GM12874 (cell line): ENCODE data around the gene SLC14A1.

Experiments
- TF ChIP-seq, protein P1 (sequence below): IDR thresholded peaks from 2 replicates; pipeline ENCODE4 v1.5.1; 2011; ENCODE audit warnings: low read depth, mild to moderate bottlenecking, control low read depth, low read length, moderate library complexity; ENCODE audit not compliant: insufficient read depth

Gene SLC14A1

DNA sequence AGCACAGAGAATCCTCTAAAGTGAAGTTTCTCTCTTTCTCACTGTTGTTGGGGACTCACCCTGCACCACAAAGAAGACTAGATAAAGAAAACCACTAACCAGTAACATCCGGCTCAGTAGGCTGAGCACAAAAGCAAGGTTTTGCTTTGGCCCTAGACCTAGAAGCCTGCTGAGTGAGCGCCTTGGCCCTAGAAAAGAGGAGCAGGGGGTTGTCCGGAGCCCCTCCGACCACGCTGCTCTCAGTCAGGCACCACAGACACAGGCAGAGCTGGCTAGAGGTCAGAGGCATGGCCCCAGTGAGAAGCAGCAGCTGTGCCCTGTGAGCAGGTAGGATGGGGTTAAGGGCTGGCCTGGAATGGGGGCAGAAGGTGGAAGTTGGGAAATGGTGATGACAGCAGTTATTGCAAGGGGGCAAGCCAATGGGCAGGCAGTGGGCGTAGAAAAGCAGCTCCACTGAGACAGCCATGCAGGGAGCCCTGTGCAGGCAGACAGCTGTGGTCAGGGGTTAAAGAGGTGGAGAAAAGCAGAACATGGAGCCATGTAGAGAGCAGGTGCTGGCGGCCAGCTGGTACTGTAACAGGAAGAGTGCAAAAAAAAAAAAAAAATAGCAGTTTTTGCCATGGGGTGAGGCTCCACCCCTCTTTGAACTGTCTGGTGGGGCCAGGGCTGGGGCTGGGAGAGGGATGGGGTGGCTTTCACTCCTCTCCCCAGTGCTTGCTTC, 36.9 kb upstream of the SLC14A1 start:
- TF ChIP-seq, protein P1, sequence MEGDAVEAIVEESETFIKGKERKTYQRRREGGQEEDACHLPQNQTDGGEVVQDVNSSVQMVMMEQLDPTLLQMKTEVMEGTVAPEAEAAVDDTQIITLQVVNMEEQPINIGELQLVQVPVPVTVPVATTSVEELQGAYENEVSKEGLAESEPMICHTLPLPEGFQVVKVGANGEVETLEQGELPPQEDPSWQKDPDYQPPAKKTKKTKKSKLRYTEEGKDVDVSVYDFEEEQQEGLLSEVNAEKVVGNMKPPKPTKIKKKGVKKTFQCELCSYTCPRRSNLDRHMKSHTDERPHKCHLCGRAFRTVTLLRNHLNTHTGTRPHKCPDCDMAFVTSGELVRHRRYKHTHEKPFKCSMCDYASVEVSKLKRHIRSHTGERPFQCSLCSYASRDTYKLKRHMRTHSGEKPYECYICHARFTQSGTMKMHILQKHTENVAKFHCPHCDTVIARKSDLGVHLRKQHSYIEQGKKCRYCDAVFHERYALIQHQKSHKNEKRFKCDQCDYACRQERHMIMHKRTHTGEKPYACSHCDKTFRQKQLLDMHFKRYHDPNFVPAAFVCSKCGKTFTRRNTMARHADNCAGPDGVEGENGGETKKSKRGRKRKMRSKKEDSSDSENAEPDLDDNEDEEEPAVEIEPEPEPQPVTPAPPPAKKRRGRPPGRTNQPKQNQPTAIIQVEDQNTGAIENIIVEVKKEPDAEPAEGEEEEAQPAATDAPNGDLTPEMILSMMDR: no peak

DNA sequence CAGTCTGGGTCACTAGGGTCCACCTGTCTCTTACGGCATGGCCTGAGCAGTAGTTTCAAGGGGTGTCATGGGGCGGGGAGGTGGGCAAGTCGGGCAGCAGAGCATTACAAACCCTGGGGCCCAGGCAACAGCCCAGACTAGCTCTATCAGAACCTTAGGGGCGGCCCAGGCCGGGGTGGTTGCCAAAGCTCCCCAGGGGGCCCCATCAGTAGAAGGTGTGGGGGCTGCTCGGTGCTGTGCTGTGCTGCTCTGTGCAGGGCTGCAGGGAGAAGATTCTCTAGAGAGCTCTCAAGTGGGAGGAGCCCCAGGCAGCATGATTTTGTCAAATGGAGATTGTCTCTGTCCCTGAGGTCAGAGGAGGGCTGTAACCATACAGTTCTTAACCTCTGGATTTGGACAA, 36.4 kb upstream of the SLC14A1 start:
- TF ChIP-seq, protein P1: no peak

DNA sequence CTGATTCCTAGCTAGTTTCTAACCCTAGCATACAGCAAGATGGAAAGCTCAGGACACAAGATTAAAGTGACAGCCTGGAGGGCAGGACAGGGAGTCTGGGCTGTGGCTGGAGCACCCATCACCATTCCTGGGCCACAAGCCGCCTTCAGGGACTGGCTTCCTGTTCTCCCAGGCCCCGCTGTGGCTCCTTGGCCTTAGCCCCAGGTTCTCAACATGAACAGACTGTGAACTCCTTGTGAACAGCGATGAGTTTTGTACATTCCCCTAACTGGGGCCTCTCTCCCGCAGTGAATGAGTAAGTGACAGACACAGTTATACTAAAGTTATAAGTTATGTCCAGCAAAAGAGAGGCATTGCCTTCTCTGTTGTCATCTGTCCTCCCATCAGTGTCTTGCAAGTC, 35.9 kb upstream of the SLC14A1 start:
- TF ChIP-seq, protein P1: no peak

DNA sequence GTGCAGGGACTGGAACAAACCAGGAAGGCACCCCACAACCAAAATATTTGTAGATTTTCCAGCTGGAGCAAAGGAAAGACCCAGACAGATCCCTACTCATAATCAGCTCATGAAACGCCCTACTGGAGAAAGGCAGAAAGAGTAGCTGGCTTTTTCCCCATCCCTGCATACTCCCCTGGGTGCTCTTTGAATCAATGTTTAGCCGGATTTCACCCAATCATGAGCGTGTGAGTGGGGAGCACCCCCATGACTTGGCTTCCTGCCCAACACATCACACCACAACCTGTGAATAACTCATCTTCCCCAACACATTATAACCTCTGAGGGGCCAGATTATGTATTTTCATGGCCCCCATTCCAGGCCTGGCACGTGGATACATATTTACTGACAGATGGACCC, 35.1 kb upstream of the SLC14A1 start:
- TF ChIP-seq, protein P1: no peak

DNA sequence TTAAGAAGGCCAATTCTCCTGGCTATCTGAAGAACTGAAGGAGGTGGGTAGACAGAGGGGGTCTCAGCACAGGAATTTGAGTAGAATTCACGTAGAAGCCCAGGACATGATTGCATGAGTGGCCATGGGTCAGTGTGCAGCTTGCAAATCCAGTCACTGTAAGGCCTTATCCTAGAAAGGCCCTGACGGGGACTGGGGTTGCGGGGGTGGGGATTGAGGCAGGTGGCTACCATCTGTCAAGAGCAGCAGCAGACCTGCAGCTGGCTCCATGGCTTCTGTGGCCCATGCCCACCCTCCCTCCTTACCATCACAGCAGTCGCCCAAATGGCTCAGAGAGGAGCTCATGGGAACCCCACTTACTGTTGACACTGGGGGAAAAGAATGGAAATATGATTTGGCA, 34.6 kb upstream of the SLC14A1 start:
- TF ChIP-seq, protein P1: no peak

DNA sequence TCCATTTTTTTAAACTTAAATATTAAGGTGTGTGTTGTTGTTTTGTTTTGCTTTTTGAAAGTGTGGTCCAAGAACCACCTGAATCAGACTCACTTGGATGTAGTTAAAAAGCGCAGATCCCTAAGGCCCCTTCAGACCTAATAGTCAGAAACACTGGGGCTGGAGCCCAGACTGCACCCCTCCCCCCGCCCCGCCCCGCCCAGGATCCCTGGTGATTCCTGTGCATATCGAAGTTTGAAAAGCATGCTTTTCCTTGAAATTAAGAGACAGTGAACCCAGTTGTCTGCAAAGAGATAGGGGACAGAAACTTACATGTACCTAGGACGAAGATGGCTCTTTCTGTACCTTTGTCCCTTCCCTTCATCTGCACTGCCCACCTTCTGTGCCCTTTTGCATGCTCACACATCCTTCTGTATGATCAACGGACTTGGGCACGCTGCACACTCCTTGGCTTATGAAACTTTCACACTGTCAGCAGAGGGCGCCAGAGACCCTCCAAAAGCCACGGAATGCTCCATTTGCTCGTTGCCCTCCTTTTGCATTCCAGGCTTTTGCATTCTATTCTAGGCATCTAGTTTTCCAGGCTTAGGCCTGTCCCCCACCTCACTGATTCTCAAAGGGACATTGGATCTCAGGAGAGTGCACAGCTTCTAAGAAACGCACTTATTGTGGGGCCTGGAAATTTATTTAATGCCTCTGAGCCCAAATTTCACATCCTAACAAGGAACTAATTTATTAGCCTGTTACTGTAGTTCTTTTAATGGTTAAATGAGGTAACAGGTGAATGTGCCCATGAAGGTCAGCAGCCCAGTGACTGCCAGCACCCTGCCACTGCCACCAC, 32.8 kb upstream of the SLC14A1 start:
- TF ChIP-seq, protein P1: peak; percentile 80

DNA sequence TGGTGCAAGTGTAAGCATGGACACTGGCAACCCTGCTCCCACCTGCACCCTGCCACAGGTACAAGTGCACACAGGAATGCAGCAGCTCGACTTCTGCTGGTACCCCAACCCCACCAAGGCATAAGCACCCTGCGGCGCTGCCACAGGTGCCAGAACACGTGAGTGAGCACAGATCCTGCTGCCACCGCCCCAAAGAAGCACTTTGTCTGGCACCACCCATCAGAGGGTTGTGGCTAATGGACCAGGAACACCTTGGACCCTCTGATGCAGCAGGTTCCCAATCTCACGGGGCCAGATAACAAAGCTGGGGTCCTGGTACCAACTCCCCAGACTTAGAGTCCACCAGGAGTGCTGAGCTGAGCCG, 32.2 kb upstream of the SLC14A1 start:
- TF ChIP-seq, protein P1: no peak
